Measurements from ENCODE around the gene CEACAM6. TPM values are rescaled to one million over a fixed set of nuclear protein-coding genes. Genes with fewer than 3 reads are reported as not detected.

CEACAM6 gene
- total and polyA plus RNA-seq, 2 experiments from 2014 or later, result not detected

DNA sequence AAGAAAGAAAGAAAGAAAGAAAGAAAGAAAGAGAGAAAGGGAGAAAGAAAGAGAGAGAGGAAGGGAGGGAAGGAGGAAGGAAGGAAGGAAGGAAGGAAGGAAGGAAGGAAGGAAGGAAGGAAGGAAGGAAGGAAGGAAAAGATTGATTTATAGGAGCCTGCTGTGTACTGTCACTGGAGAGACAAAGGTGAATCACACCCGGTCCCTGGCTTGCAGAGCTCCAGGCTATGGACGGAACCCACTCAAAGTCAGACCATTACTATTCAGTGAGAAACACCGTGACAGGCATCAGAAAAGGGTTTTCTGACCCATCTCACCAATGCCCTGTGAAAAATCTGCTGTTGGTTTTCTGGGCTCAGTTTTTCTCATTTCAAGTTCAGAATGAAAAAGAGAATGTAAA, 7.3 kb upstream of the CEACAM6 start:
- Histone ChIP-seq H3K4me2 (no peak overlapping the region), H3K9me2 (ENCODE audit: insufficient read depth) (no peaks in the 10 kb centered on the region), H3K36me3 (ENCODE audit: insufficient read depth) (no peaks in the 10 kb centered on the region), H3K27ac (ENCODE audit: low read depth) (no peak overlapping the region), H4K20me1 (replicated peaks; ENCODE audit: insufficient read depth) (no peaks in the 10 kb centered on the region), H3K27me3 (ENCODE audit: insufficient read depth) (peaks cover 11% of the 10 kb centered on the region), H3K4me1 (ENCODE audit: insufficient read depth) (no peaks in the 10 kb centered on the region), H3F3A (replicated peaks; ENCODE audit: low read depth) (no peaks in the 10 kb centered on the region), H3K4me3 (no peak overlapping the region), H3K79me2 (replicated peaks; ENCODE audit: insufficient read depth) (no peaks in the 10 kb centered on the region), H2AFZ (no peak overlapping the region)
- TF ChIP-seq ZNF331 (CRISPR knock-in tag; IDR thresholded peaks at IDR 0.05; ENCODE audit: low read depth) (no peak), STAT1 (IDR thresholded peaks at IDR 0.05; ENCODE audit: unreplicated experiment) (no peak), CREB1 (CRISPR knock-in tag; IDR thresholded peaks at IDR 0.05; ENCODE audit: low read depth) (no peak), EZH2 (IDR thresholded peaks at IDR 0.05; ENCODE audit: low read depth, unreplicated experiment) (no peak), ZNF462 (CRISPR knock-in tag; IDR thresholded peaks at IDR 0.05) (no peak), EZH2phosphoT487 (IDR thresholded peaks at IDR 0.05; ENCODE audit: unreplicated experiment) (no peak), NANOG (IDR thresholded peaks at IDR 0.05; ENCODE audit: borderline replicate concordance) (no peak), ZNF114 (CRISPR knock-in tag; IDR thresholded peaks at IDR 0.05) (no peak), JUNB (IDR thresholded peaks at IDR 0.05; ENCODE audit: unreplicated experiment) (no peak), POLR2AphosphoS5 (IDR thresholded peaks at IDR 0.05; ENCODE audit: low read depth) (no peak), REST (IDR thresholded peaks at IDR 0.05; ENCODE audit: unreplicated experiment) (no peak)
- TF ChIP-seq, protein P1, sequence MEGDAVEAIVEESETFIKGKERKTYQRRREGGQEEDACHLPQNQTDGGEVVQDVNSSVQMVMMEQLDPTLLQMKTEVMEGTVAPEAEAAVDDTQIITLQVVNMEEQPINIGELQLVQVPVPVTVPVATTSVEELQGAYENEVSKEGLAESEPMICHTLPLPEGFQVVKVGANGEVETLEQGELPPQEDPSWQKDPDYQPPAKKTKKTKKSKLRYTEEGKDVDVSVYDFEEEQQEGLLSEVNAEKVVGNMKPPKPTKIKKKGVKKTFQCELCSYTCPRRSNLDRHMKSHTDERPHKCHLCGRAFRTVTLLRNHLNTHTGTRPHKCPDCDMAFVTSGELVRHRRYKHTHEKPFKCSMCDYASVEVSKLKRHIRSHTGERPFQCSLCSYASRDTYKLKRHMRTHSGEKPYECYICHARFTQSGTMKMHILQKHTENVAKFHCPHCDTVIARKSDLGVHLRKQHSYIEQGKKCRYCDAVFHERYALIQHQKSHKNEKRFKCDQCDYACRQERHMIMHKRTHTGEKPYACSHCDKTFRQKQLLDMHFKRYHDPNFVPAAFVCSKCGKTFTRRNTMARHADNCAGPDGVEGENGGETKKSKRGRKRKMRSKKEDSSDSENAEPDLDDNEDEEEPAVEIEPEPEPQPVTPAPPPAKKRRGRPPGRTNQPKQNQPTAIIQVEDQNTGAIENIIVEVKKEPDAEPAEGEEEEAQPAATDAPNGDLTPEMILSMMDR (conservative IDR thresholded peaks at IDR 0.05; ENCODE audit: low read depth in 2 of 2), result no peak
- Mint-ChIP-seq H3K9me3 (no peaks in the 10 kb centered on the region), H3K27me3 (ENCODE audit: insufficient read depth, low read depth, poor library complexity) (peaks cover 7% of the 10 kb centered on the region), H3K27ac (no peak overlapping the region), H3K36me3 (ENCODE audit: low read depth) (no peaks in the 10 kb centered on the region), H3K4me1 (no peaks in the 10 kb centered on the region; the same call in 2 of the 3 replicates), H3K4me3 (no peak overlapping the region)
- no peak for ATAC-seq
- DNase-seq (ENCODE audit: low spot score), result no peak

Data from GM23338 (cell line).